ENCODE data around the gene RELN.
"Not testable (repeated sequence)": the region's sequence is repeated elsewhere in the genome, so short reads cannot be mapped to it uniquely, and the experiment has no call there.

The RELN gene

DNA sequence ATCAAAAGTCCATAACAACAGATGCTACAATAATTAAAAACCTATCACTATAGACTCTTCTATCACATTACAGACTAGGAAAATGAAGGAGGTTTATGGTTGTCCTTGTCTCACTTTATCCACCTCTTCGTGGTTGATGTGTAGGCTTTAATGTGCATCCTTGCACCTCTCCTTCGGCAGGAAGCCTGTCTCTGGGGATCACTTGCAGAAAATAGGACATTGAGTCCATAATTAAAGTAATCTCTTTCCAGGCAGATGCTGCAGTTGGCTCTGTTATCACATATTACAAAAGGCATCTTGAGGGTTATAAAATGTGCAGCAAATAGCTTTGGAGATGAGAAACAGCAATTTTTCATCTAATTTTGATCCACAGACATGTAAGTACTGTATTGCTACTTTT, 168.4 kb downstream of the RELN start:
- CTCF ChIA-PET = no interaction called here
- H3K36me3 ChIP-seq (ENCODE audit: control insufficient read depth in 2 of 2, insufficient read depth in 1 of 2, low read length in 2 of 2) = no peaks in the 10 kb centered on the region

DNA sequence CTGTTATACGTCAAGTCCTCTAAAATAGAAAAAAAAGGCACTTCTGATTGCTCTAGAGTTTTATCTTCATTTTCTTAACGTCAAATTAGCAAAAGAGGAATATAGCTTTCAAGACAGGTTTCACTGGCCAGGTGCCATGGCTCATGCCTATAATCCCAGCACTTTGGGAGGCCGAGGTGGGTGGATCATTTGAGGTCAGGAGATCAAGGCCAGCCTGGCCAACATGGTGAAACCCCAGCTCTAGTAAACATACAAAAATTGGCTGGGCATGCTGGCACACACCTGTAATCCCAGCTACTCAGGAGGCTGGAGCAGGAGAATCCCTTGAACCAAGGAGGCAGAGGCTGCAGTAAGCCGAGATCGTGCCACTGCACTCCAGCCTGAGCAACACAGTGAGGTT, 173.5 kb downstream of the RELN start:
- H3K27ac ChIP-seq (ENCODE audit: extremely low read depth, low read depth, low read length); CTCF ChIA-PET; POLR2A ChIA-PET: not testable (repeated sequence)

More for the DNA sequence above, 168.4 kb downstream of the RELN start:
- H3K27ac ChIP-seq (ENCODE audit: extremely low read depth, low read depth, low read length) = no peak overlapping the region
- H3K4me1 ChIP-seq (ENCODE audit: control insufficient read depth, insufficient read depth, low read length) = no peaks in the 10 kb centered on the region
- no peaks in the 10 kb centered on the region for H3K9me3 ChIP-seq (ENCODE audit: control insufficient read depth, insufficient read depth, low read depth, low read length)
- POLR2A ChIA-PET = no interaction called here
- TF ChIP-seq ZNF830 (tag by site-specific recombination; IDR thresholded peaks at IDR 0.05; ENCODE audit: low read depth) (no peak), ZFP37 (tag by site-specific recombination; IDR thresholded peaks at IDR 0.05) (no peak), ZNF548 (tag by site-specific recombination; IDR thresholded peaks at IDR 0.05) (no peak), SETDB1 (IDR thresholded peaks at IDR 0.05; ENCODE audit: insufficient read length, low read length) (no peak)
- TF ChIP-seq, protein P1, sequence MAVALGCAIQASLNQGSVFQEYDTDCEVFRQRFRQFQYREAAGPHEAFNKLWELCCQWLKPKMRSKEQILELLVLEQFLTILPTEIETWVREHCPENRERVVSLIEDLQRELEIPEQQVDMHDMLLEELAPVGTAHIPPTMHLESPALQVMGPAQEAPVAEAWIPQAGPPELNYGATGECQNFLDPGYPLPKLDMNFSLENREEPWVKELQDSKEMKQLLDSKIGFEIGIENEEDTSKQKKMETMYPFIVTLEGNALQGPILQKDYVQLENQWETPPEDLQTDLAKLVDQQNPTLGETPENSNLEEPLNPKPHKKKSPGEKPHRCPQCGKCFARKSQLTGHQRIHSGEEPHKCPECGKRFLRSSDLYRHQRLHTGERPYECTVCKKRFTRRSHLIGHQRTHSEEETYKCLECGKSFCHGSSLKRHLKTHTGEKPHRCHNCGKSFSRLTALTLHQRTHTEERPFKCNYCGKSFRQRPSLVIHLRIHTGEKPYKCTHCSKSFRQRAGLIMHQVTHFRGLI (tag by site-specific recombination; IDR thresholded peaks at IDR 0.05) = no peak
- H3K4me3 ChIP-seq (ENCODE audit: low read depth, low read length) = no peak overlapping the region

DNA sequence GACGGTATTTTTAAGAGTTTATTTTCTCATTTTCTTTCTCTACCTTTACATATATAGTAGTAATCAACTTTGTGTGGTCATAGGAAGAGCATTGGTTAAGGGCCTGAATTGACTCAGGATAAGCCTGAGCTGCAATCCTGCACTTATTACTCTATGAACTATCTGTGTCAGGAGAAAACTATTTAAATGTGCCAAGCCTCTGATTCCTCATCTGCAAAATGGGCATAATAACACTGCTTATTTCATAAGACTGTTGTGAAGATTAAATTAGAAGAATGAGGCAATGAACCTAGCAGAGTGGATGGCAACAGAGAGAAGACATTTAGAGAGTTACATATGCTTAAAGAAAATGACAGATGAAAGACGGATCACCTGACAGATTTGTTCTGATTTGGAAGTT, 175.5 kb downstream of the RELN start:
- H3K4me1 ChIP-seq (ENCODE audit: control insufficient read depth, insufficient read depth, low read length) = no peaks in the 10 kb centered on the region
- ChIA-PET CTCF (interaction anchor here (0.7 kb wide), 1 partner anchor 239 kb away, joined by 3 read pairs; no protein-coding TSS in a partner anchor), POLR2A (no interaction called here)
- H3K9me3 ChIP-seq (ENCODE audit: control insufficient read depth, insufficient read depth, low read depth, low read length) = no peaks in the 10 kb centered on the region
- no peaks in the 10 kb centered on the region for H3K36me3 ChIP-seq (ENCODE audit: control insufficient read depth in 2 of 2, insufficient read depth in 1 of 2, low read length in 2 of 2)
- H3K27ac ChIP-seq (ENCODE audit: extremely low read depth, low read depth, low read length) = no peak overlapping the region
- TF ChIP-seq ZNF341 (tag by site-specific recombination; IDR thresholded peaks at IDR 0.05; ENCODE audit: low read depth) = no peak
- no peak for TF ChIP-seq EGR2 (tag by site-specific recombination; IDR thresholded peaks at IDR 0.05; ENCODE audit: low read depth)
- no peak for TF ChIP-seq ZNF549 (tag by site-specific recombination; IDR thresholded peaks at IDR 0.05)
- TF ChIP-seq, protein P2, sequence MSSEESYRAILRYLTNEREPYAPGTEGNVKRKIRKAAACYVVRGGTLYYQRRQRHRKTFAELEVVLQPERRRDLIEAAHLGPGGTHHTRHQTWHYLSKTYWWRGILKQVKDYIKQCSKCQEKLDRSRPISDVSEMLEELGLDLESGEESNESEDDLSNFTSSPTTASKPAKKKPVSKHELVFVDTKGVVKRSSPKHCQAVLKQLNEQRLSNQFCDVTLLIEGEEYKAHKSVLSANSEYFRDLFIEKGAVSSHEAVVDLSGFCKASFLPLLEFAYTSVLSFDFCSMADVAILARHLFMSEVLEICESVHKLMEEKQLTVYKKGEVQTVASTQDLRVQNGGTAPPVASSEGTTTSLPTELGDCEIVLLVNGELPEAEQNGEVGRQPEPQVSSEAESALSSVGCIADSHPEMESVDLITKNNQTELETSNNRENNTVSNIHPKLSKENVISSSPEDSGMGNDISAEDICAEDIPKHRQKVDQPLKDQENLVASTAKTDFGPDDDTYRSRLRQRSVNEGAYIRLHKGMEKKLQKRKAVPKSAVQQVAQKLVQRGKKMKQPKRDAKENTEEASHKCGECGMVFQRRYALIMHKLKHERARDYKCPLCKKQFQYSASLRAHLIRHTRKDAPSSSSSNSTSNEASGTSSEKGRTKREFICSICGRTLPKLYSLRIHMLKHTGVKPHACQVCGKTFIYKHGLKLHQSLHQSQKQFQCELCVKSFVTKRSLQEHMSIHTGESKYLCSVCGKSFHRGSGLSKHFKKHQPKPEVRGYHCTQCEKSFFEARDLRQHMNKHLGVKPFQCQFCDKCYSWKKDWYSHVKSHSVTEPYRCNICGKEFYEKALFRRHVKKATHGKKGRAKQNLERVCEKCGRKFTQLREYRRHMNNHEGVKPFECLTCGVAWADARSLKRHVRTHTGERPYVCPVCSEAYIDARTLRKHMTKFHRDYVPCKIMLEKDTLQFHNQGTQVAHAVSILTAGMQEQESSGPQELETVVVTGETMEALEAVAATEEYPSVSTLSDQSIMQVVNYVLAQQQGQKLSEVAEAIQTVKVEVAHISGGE (tag by site-specific recombination; conservative IDR thresholded peaks at IDR 0.05; ENCODE audit: low read depth) = no peak
- no peak for TF ChIP-seq ZNF837 (tag by site-specific recombination; IDR thresholded peaks at IDR 0.05)
- TF ChIP-seq, protein P3, sequence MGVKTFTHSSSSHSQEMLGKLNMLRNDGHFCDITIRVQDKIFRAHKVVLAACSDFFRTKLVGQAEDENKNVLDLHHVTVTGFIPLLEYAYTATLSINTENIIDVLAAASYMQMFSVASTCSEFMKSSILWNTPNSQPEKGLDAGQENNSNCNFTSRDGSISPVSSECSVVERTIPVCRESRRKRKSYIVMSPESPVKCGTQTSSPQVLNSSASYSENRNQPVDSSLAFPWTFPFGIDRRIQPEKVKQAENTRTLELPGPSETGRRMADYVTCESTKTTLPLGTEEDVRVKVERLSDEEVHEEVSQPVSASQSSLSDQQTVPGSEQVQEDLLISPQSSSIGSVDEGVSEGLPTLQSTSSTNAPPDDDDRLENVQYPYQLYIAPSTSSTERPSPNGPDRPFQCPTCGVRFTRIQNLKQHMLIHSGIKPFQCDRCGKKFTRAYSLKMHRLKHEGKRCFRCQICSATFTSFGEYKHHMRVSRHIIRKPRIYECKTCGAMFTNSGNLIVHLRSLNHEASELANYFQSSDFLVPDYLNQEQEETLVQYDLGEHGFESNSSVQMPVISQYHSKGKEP (tag by site-specific recombination; IDR thresholded peaks at IDR 0.05) = no peak
- TF ChIP-seq GLI2 (tag by site-specific recombination; IDR thresholded peaks at IDR 0.05; ENCODE audit: borderline replicate concordance, low read depth) = no peak
- no peak overlapping the region for H3K4me3 ChIP-seq (ENCODE audit: low read depth, low read length)

More for the DNA sequence above, 173.5 kb downstream of the RELN start:
- H3K4me1 ChIP-seq (ENCODE audit: control insufficient read depth, insufficient read depth, low read length); H3K4me3 ChIP-seq (ENCODE audit: low read depth, low read length); H3K36me3 ChIP-seq (ENCODE audit: control insufficient read depth in 2 of 2, insufficient read depth in 1 of 2, low read length in 2 of 2); H3K9me3 ChIP-seq (ENCODE audit: control insufficient read depth, insufficient read depth, low read depth, low read length): not testable (repeated sequence)

DNA sequence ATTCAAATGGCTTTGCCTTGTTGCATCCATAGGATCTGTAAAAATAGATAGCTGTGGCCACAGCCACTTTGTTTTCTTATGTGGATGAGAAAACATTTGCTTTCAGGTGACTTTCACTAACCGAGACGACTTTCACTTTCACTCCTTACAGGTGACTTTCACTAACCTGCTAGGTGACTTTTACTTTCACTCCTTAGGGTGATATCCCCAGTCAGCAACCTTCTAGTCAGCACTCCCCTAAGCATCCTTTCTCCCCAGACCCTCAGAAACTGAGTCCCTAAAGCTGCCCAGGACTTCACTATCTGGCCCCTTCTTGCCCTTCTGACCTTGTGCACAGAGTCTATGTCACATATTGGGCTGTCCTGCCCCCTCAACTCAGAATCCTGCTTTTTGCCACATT, 177.5 kb downstream of the RELN start:
- H3K9me3 ChIP-seq (ENCODE audit: control insufficient read depth, insufficient read depth, low read depth, low read length) = no peaks in the 10 kb centered on the region
- CTCF ChIA-PET = no interaction called here

More for the DNA sequence above, 177.5 kb downstream of the RELN start:
- Histone ChIP-seq H3K4me1 (ENCODE audit: control insufficient read depth, insufficient read depth, low read length) (no peaks in the 10 kb centered on the region), H3K36me3 (ENCODE audit: control insufficient read depth in 2 of 2, insufficient read depth in 1 of 2, low read length in 2 of 2) (no peaks in the 10 kb centered on the region), H3K27ac (ENCODE audit: extremely low read depth, low read depth, low read length) (no peak overlapping the region), H3K4me3 (ENCODE audit: low read depth, low read length) (no peak overlapping the region)
- POLR2A ChIA-PET = no interaction called here
- TF ChIP-seq ZNF366 (tag by site-specific recombination; conservative IDR thresholded peaks at IDR 0.05) (no peak), ZNF423 (tag by site-specific recombination; IDR thresholded peaks at IDR 0.05) (no peak), PRDM1 (tag by site-specific recombination; IDR thresholded peaks at IDR 0.05) (peak; percentile 99)

All from HEK293 (cell line).